ENCODE measurements around the gene TFPI.

Gene TFPI

DNA sequence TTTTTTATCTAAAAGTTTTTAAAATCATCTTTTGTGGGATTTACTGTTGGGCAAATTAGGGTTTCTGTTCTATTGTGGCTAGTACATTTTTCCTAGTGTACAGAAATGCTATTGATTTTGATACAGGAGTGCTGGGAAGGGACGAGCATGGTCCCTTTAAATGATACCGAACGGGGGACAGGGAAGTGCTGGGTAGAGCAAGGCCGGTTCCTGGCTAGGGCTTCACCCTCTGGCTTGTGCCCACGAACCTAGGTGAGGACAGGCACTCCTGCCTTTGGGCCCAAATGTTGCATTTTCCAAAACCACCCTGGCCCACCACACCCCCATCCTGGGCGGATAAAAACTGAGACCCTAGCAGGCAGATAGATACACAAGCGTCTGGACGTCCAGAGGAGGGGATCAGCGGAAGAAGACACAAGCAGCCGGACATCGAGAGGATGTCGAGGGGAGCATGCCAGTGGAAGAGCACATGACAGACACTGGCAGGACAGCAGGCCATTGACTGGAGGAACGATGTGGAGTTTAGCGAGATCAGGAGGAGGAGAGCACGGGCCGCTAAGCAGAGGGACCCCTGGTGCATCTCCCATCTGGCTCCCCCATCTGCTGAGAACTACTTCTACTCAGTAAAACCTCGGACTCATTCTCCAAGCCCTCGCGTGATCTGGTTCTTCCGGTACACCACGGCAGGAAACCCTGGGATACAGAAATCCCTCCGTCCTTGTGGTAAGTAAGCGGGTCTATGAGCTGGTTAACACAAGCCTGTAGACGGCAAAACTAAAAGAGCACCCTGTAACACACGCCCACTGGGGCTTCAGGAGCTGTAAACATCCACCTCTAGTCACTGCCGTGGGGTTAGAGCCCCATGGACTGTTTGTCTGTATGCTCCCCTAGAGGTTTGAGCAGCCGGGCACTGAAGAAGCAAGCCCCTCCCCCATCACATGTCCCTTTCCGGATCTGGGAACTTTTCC, 92.7 kb downstream of the TFPI start:
- no peak for DNase-seq

DNA sequence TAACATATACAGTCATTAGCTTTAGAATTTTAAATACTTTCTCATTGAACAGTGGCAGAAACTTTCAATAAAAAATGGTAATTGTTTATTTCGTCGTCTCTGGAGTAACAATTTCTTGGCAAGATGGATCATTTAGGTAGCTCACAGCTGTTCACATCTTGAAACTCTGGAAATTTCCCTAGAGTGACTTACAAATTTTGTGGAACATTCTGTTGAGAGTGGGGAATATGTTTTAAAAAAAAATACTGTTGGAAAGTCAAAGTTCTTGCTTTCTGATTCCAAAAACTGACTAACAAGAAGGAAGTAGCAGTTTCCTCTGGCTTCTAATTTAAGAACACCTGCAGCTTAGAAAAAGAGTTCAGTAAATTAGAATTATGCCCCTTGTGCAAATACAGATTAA, 95.0 kb downstream of the TFPI start:
- no peak for DNase-seq

DNA sequence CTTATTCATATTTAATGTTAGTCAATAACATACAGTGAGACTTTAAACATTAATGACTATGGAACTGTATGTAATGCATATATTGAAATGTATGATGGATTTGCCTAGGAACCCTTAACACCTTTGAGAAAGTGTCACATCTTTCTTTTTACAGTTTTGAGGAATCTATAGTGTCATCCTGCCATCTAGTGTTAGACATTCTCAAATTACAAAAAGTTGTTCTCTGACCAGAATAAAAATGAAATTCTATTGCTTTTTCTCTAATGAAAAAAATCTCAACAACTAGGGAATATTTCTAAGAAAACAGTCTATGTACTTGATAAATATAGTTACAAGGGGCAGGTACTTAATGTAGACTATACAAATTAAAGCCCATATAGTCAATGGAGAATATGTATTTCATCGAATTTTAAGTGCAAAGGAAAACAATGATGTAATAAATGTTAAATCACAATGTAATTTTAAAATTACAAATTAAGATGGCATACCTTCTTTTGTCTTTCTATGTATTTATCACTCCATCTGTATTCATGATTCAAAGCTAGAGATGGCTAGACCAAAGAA, 101.1 kb downstream of the TFPI start:
- no peak for DNase-seq

DNA sequence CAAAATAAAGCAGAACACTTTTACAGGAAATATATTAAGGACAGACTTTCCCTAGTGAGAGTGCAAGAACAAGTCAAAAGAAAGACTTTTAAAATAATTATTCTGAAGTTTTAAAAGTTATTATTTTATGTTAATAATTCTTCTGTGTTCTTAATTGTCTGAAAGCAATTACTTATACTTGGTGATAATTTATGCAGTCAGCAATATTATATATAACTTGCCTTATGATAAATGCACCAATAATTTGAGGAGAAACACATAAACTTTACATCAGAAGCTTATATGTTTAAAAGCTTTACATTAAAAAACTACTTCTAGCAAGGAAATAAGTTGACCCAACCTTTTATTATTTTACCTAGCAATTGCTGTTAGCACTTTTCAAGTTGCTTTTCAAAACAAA, 102.7 kb downstream of the TFPI start:
- DNase-seq: no peak

DNA sequence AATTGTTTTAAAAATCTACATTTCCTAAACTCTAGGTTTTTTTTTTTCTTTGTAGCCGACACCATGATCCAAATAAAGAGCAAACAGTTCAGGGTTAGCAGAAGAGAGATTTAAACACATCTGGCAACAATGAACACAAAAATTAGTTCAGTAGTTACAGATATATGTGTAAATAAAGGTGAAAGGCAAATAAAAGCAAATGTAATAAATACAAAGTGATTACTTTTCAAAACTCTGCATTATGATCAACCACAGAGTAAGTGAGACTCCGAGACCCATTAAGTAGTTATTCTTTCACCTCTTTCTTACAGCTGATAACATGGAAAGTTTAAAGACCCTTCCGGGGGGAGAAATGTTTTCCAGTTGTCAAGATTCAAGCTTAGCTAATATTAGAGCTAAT, 106.9 kb downstream of the TFPI start:
- no peak for DNase-seq

DNA sequence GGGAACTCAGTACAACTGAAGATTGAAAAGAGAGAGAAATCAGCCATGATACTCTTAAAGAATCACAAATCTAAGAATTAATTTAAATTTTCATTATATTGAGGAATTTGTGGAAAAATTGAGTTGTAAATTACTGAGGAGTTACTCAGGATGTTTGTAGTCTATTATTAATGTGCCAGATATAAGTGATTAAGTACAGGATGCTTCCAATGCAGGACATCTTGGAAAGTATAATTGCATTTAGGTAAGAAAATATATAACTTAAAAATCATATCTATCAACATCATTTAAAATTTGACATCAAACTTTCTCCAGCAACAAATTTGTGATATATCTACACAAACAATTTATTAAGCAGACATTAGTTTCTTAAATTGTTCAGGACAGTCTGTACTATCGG, 107.5 kb downstream of the TFPI start:
- DNase-seq: no peak

DNA sequence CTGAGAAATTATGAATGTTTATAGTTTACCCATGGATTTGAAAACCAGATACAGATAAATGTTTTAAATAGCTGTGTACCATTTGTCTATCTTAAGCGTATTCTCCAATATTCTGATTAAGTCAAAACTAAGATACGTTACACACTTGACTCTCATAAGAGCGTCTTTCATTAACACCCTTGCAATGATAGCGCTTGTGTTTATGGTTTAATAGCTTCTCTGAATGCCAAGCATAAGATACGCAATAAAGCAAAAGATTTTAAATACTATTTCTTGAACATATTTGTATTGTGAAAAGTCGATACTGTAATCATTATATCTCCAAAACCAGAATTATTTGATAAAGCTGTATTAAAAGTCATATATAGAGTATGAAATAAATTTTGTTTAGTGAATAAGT, 109.2 kb downstream of the TFPI start:
- no peak for DNase-seq

DNA sequence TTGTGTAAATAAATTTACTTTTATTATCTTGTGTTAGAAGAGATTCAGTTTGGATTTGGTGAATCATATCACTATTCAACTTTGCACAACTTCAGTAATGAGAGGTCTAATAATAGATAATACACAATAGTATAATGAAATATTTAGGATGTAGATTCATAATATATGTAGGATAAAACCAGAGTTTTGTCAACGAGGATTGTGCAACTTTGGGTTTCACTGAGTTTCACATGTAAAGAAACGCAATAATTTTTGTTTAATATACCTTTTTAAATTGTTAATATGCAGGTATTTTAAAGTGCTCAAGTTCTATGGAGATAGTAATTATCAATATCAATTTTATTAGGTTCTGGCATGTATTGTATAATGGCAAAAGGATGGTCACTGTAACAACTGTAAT, 111.5 kb downstream of the TFPI start:
- no peak for DNase-seq

DNA sequence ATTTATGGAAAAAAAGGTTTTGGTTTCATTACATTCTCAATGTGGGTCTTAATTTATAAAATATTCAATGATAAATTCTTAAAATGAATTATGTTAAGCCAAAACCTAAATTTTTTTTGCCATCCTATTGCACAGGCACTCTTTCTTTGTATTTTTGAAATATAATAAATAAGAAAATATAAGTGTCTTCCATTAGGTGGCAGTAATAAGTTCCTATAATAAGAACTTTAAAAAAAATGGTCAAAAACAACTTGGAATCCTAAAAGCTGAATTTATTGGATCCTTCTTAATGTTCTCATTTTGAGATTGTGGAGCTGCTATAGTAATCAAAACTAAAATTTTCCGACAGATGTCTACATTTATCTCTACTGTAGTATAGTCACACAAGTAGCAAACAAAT, 111.9 kb downstream of the TFPI start:
- DNase-seq: no peak

DNA sequence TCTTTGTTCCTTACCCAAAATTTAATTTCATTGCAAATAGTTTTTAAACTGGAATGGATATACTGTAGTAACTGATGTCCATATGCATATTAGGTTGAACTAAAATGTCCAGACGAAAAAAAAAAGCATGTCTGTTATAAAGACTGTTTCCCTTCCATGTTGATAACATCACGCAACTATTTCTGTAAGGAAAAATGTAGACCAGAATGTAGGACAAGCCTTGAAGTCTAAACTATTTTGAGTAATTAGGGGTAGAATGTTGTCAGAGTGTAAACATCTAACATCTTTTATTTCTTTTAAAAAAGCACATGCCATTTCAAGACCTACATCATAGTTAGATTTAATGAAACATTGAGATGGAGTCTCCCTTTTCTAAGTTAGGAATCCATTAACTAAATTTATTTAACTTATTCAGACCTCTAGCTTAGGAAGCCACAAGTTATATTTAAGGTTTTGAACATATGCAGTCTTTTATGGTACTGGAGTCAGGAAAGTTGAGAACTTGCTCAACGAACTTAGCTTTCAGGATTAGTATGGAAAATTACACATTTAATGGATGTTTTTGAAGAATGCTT, 114.0 kb downstream of the TFPI start:
- no peak for DNase-seq

DNA sequence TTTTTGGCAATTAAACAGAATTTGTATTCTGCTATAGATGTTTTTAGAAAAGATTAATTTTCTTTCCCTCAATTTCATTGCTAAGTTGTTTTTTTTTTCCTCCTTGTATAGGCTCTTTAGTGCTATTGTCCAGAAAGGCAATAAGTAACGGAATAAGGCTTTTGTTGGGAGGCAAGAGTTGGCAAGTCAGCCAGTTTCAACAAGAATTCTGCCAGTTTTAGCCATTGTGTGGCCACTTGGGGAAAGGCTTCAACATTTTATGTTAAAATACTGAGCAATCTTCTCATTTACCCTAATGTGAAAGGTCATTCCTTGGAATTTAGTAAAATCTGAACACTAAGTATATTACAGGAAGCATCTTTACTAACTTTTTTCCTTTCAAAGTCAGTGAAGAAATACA, 115.8 kb downstream of the TFPI start:
- DNase-seq: no peak

DNA sequence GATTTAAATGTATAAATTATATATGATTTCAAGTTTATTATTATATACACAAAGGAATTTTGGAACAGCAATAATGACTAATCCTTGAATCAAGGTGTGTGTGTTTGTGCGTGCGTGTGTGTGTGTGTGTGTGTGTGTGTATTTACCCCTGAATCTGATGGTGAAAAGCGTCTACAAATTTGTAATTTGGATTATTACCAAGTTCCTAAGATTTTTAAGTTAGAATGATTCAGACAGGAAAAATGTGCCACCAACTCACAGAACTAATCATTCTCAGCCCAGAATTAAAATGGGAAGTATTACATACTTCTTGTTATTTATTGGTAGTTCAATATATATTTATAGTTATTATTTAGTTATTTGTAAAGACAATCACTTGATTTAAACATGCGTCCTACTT, 118.5 kb downstream of the TFPI start:
- DNase-seq: no peak

DNA sequence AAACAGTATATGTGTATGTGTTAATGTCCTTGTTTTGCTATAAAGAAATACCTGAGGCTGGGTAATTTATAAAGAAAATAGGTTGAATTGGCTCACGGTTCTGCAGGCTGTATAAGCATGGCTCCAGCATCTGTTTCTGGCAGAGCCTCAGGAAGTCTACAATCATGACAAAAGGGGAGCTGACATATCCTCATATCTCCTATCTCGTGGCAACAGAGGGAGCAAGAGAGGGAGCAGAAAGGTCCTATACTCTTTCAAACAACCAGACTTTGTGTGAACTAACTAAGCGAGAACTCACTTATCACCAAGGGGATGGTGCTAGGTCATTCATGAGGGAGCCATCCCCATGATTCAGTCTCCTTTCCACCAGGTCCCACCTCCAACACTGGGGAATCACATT, 119.2 kb downstream of the TFPI start:
- no peak for DNase-seq

DNA sequence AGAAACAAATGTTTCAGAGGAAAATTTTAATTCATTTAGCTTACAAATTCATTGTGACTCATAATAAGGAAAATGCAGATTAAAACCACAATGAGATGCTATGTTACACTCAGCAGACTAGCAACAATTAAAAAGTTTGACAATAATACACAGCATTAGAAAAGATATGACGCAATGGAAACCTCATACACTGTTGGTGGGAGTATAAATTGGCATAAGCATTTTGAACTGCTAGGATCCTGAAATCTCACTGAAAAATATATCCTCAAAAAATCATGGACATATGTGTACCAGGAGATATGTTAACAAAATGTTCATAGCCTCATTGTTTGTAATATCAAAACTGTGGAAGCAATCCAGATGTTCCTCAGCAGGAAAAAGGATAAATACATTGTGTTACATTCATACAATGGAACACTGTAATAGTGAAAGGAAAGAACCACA, 119.9 kb downstream of the TFPI start:
- DNase-seq: no peak

DNA sequence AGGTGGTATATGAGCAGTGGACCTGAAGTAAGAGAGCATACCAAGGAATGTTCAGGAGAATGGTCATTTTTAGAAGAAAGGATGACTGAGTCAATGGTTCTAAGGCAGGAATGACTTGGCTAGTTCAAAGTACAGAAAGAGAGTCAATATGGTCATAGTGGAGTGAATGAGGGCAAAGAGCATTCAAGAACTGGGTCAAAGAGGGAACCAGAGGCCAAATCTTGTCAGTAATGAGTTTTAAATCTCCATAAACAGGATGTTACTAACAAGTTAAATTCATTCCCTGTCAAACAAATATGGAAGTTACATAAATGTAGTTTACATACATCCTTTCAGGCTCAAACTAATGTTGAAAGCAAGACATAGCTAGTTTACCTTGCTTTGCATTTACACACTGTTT, 122.3 kb downstream of the TFPI start:
- no peak for DNase-seq

DNA sequence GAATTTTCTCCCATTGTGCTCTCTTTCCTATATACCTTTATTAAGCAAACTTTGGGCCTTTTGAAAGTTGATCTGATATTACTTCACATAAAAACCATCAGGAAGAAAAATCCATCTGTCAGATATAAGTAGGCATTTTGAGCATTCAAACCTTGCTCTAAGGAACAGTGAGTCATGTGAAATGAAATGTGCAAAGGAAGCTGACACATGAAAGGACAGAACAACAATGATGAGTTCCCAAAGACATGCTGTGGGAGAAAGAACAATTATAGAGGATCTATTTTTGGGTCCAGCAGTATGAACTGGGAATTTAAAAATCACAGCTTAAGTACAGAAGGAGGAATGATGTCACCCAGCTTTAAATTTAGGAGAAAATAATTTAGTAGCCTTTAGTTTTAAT, 124.2 kb downstream of the TFPI start:
- DNase-seq: no peak

DNA sequence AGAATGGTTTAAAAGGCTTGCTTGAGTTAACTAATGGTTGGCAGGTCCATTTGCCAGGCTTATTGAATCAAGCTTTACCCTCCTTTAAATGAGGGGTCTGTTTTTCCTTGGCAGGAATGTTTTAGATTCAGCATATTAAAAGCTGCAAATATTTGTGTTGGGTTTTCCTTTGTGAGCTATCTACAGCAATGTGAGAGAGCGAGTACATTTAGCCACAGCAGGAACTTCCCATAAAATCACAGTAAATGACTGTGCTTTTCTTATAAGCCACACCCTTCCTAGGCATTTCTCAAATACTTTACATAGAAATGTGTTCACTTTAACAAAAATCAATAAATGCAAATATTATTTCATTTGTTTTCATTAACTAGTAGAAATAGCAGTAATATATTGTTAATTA, 130.1 kb downstream of the TFPI start:
- DNase-seq: no peak

DNA sequence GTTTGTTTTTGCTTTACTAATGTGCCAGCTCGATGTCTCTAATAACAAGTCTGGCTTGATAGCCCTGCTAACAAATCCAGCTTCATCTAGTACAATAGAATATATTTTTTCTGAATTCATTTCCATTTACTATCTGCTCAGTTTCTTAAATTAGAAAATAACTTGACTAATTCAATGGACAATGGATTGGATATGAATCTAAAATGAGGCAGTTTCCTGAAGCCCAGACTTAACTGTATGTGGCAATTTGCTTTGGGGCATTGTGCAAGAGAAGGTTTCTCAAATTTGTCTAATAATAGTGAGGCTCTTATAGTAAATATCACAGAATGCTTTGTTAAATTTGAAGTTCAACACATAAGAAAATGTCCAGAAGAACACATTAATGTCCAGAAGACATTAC, 132.0 kb downstream of the TFPI start:
- DNase-seq: no peak

DNA sequence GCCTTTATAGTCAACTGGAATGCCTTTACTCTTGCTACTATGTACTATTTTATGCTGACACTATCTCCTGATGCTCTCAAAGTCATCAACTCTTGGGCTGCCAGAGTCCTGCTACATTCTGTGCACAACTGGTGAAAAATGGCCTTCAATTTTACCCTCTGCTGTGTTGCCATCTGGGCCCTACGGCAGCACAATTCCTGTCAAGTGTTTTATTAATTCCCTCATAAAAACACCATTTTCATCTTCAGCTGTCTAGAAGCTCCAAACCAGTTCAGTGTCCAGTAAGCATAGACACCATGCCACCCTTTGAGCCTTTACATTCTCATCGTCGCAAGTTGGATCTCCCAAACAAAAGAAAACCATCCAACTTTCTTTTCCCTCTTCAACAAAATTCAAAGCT, 132.7 kb downstream of the TFPI start:
- DNase-seq: no peak

DNA sequence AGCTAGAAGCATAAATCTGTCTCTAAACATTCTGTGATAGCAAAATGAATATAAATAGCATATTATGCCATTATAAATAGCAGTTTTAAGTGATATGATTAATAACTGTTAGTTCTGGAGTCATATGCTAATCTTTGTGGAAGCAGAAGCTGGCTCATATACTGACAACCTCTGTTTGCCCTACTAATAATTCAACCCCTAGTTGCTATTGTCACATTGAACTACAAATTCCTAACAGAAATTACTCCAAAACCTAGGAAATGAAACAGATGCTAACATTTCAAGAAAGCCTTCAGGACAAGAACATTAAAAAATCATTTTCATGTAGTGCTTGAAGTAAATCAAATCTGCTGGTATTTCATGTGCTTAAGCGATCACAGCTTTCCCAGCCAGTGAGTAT, 134.4 kb downstream of the TFPI start:
- no peak for DNase-seq

DNA sequence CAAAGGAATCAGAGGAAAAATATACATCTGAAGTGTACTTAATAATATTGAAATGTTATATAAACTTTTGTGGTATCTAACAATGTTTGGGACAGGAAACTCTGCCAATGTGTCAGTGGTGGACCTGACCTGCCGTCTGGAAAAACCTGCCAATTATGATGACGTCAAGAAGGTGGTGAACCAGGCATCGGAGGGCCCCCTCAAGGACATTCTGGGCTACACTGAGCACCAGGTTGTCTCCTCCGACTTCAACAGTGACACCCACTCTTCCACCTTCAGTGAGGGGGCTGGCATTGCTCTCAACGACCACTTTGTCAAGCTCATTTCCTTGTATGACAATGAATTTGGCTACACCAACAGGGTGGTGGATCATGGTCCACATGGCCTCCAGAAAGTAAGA, 138.8 kb downstream of the TFPI start:
- no peak for DNase-seq
